ENCODE data around the gene RNASE12. TPM values are rescaled to one million over a fixed set of nuclear protein-coding genes. Genes with fewer than 3 reads are reported as not detected.

Gene RNASE12
- total RNA-seq, 2 donors from 2014 or later: not detected

GRCh38 chr14:20628063-20628854, 37.1 kb upstream of the RNASE12 start:
- no peaks in the 10 kb centered on the region for H3K9me3 Mint-ChIP-seq
- 42 to 56% methylated on average over 6 to 10 of the region's 10 CpGs for WGBS, 2 experiments (ENCODE audit: insufficient coverage in 1 of 2, insufficient read length in 1 of 2)
- no peak overlapping the region for H3K27ac Mint-ChIP-seq
- H3K4me3 Mint-ChIP-seq: peak overlapping the region; percentile 6
- peaks cover 44% of the 10 kb centered on the region for H3K27me3 Mint-ChIP-seq (ENCODE audit: insufficient read depth)
- DNase-seq: no peak
- Histone ChIP-seq H3K27me3 (ENCODE audit: control insufficient read depth, insufficient read depth, low read length, poor library complexity, severe bottlenecking) (no peaks in the 10 kb centered on the region), H3K36me3 (ENCODE audit: control insufficient read depth, insufficient read depth, low read length) (no peaks in the 10 kb centered on the region), H3K9me3 (ENCODE audit: control insufficient read depth, low read length) (no peaks in the 10 kb centered on the region), H3K9ac (ENCODE audit: extremely low read depth, low read length, poor library complexity, severe bottlenecking) (no peak overlapping the region), H3K27ac (ENCODE audit: low read depth, low read length) (no peak overlapping the region), H3K4me1 (ENCODE audit: control insufficient read depth, insufficient read depth, low read length) (peaks cover 5% of the 10 kb centered on the region), H3K4me3 (ENCODE audit: low read length) (peak overlapping the region; percentile 47)
- peaks cover 23% of the 10 kb centered on the region for H3K4me1 Mint-ChIP-seq
- H3K36me3 Mint-ChIP-seq (ENCODE audit: low read depth): no peaks in the 10 kb centered on the region
- TF ChIP-seq CTCF (conservative IDR thresholded peaks at IDR 0.05): no peak

GRCh38 chr14:20627346-20628027, 36.3 kb upstream of the RNASE12 start:
- Mint-ChIP-seq H3K27me3 (ENCODE audit: insufficient read depth) (peaks cover 52% of the 10 kb centered on the region), H3K27ac (no peak overlapping the region), H3K9me3 (no peaks in the 10 kb centered on the region), H3K4me3 (peak overlapping the region; percentile 76), H3K36me3 (ENCODE audit: low read depth) (no peaks in the 10 kb centered on the region), H3K4me1 (peaks cover 29% of the 10 kb centered on the region)
- H3K36me3 ChIP-seq (ENCODE audit: control insufficient read depth, insufficient read depth, low read length): no peaks in the 10 kb centered on the region
- no peak for DNase-seq
- no peak for TF ChIP-seq CTCF (conservative IDR thresholded peaks at IDR 0.05)
- WGBS, 2 experiments (ENCODE audit: insufficient coverage in 1 of 2, insufficient read length in 1 of 2): 67 to 74% methylated on average over 3 to 4 of the region's 5 CpGs
- no peak overlapping the region for H3K9ac ChIP-seq (ENCODE audit: extremely low read depth, low read length, poor library complexity, severe bottlenecking)
- peaks cover 5% of the 10 kb centered on the region for H3K4me1 ChIP-seq (ENCODE audit: control insufficient read depth, insufficient read depth, low read length)
- H3K4me3 ChIP-seq (ENCODE audit: low read length): peak overlapping the region; percentile 47
- no peak overlapping the region for H3K27ac ChIP-seq (ENCODE audit: low read depth, low read length)
- no peaks in the 10 kb centered on the region for H3K27me3 ChIP-seq (ENCODE audit: control insufficient read depth, insufficient read depth, low read length, poor library complexity, severe bottlenecking)
- no peaks in the 10 kb centered on the region for H3K9me3 ChIP-seq (ENCODE audit: control insufficient read depth, low read length)

GRCh38 chr14:20626274-20626673, 35.1 kb upstream of the RNASE12 start:
- Mint-ChIP-seq H3K36me3 (ENCODE audit: low read depth) (no peaks in the 10 kb centered on the region), H3K4me3 (peak overlapping the region; percentile 76), H3K27ac (no peak overlapping the region), H3K9me3 (no peaks in the 10 kb centered on the region), H3K27me3 (ENCODE audit: insufficient read depth) (peaks cover 56% of the 10 kb centered on the region), H3K4me1 (peaks cover 29% of the 10 kb centered on the region)
- Histone ChIP-seq H3K9ac (ENCODE audit: extremely low read depth, low read length, poor library complexity, severe bottlenecking) (no peak overlapping the region), H3K27ac (ENCODE audit: low read depth, low read length) (no peak overlapping the region), H3K36me3 (ENCODE audit: control insufficient read depth, insufficient read depth, low read length) (no peaks in the 10 kb centered on the region), H3K4me1 (ENCODE audit: control insufficient read depth, insufficient read depth, low read length) (peaks cover 5% of the 10 kb centered on the region), H3K9me3 (ENCODE audit: control insufficient read depth, low read length) (no peaks in the 10 kb centered on the region), H3K27me3 (ENCODE audit: control insufficient read depth, insufficient read depth, low read length, poor library complexity, severe bottlenecking) (no peaks in the 10 kb centered on the region), H3K4me3 (ENCODE audit: low read length) (peak overlapping the region; percentile 93)
- 54 to 61% methylated on average over 12 of the region's 12 CpGs for WGBS, 2 experiments (ENCODE audit: insufficient coverage in 1 of 2, insufficient read length in 1 of 2)
- no peak for TF ChIP-seq CTCF (conservative IDR thresholded peaks at IDR 0.05)
- DNase-seq: no peak

All from endodermal cell (in vitro differentiated cells).